NCI-H128 (cell line): ENCODE data around the gene BMPR1B.

Experiments
- DNase-seq: peaks from one replicate; lab custom pipeline; 2025; ENCODE audit not compliant: unreplicated experiment; lab: John Stamatoyannopoulos, UW

The BMPR1B gene

GRCh38 chr4:95080969-95081368 is 323.2 kb downstream of the BMPR1B start:
- no peak for DNase-seq

DNA sequence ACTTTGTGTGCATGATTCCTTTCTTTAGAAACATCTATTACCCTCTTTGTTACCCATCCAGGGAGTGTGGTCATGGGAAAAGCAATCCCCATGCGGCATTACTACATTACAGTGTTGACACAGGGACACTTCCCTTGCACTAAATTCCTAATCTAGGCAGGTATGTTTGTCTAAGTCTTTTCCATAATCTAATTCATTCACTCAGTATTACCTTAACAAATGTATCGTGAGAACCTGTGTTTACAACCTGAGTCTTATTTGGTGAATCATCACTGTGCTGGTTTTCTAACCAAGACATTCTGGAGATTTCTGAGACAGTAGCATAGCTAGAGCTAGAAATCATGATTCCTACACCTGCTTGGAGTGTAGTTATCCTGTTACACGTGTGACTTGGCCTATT is 326.8 kb downstream of the BMPR1B start:
- no peak for DNase-seq

- no peak for DNase-seq
These were observed 327.5 kb downstream of the BMPR1B start for GRCh38 chr4:95085124-95085833.

DNA sequence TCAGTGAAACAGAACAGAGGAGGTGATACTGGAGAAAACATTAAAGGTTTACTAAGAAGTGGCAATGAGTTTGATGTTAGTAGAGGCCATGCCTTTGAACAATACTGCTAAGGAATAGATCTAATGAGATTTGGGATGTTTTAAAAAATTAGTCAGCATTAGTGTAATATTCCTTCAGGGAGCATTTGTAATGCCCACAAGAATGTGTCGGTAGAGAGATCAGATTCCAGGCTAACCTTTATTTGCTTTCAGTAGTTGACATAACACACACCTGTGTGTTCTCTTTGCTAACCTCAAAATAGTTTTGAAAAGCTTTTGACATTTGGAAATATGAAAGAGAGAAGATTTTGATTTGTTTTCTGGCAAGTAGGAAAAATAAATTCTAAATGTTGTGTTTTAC is 328.8 kb downstream of the BMPR1B start:
- no peak for DNase-seq

- no peak for DNase-seq
These were observed 330.1 kb downstream of the BMPR1B start for GRCh38 chr4:95087657-95088455.

- DNase-seq: no peak
These were observed 333.5 kb downstream of the BMPR1B start for GRCh38 chr4:95091272-95091671.

- no peak for DNase-seq
These were observed 335.0 kb downstream of the BMPR1B start for GRCh38 chr4:95092766-95093165.

GRCh38 chr4:95093460-95093859 is 335.7 kb downstream of the BMPR1B start:
- no peak for DNase-seq

GRCh38 chr4:95093936-95094929 is 336.5 kb downstream of the BMPR1B start:
- no peak for DNase-seq

DNA sequence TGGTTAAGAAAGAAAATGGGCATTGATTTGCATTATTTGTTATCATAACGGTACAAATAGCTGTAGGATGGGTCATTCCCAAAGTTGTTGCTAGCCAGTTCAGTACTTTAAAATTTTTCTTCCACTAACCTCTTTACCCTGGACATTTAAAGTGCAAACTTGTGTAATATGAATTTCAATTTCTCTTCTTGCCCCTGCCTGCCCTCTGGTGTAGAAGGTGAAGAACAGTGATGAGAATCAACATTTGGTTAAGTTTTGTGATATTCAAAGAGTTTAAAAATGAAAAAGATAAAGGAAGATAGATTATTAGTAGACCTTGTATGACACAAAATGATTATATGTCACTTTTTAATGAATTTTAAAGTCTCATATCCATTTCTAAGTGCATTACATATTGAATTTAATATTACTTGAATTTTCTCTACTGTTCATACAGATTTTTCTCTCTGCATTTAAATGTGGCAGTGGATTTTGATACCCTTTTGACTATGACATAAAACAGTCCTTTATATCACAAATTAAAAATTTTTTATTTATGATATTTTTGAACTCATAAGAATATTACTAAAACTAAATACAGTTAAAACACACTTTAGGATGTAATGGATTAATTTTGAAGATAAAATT is 337.7 kb downstream of the BMPR1B start:
- DNase-seq: no peak

DNA sequence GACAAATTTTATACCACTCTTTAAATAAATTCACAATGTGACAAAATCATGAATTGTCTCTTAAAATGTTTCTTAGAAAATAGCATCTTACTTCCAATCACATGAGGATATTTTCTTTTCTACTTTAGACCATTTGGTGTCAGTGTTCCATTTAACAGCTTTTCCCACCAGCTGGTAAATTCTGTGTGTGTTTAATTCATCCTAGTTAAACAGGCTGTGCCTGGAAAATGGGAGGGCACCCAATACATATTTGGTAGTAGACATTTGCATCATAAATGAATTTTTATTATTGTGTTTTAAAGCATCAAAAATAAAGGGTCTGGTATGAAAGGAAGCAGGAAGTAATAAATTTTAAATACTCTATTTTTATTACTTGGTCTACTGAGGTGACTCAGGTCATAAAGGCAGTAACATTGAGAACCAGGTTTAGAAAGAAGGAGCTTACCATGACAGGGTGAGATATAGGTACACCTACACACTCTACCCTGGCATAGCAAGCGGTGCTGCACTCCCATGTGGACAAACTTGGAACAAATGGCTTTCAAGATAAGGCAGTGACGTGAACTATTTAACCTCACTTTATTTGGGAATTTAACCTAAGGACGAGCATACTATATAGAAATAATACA is 344.5 kb downstream of the BMPR1B start:
- no peak for DNase-seq

GRCh38 chr4:95105112-95105511 is 347.4 kb downstream of the BMPR1B start:
- no peak for DNase-seq

DNA sequence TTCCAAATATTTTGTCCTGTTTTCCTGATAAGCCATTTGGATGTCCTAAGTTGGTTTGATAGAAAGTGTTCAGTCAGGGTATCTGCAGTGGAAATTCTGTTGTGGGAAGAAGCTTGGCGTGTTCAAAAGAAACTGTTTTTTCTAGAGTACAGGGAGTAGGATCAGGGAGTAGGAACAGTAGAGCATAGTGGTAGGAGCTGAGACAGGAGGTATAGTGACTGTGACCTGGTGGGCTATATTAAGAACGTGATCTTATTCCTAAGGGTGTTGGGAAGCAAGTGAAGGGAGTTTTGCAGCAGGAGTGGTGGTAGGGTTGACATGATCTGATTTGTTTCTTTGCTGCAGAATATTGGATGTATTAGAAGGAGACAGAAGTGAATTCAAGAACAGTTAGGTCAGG is 348.2 kb downstream of the BMPR1B start:
- DNase-seq: no peak

- no peak for DNase-seq
These were observed 348.7 kb downstream of the BMPR1B start for GRCh38 chr4:95106408-95106928.

- no peak for DNase-seq
These were observed 349.2 kb downstream of the BMPR1B start for GRCh38 chr4:95107004-95107403.

- DNase-seq: no peak
These were observed 349.9 kb downstream of the BMPR1B start for GRCh38 chr4:95107635-95108034.

DNA sequence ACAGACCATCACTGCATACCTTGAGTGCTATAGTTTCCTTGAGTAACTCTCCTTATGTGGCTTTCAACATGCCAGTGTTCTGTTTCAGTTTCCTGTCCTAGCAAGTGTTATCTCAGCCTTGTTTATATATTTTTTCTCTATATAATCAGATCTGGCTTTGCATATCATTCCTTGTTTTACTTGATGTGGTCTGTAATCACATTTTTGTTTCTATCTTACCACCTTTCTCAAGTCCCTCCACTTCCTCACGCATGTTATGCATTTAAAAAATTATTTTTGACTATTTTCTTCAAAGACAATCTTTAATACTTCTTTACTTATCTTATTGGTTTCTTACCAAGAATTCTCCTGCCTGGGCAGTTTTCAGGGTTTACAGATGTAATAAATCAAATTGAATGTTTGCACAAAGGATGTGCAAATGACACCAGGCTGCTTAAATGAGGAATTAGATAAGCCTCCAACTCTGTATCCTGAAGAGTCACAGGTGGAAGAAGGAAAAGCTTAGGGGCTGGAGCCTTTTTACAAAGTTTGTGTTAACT is 351.2 kb downstream of the BMPR1B start:
- DNase-seq: no peak

- no peak for DNase-seq
These were observed 356.8 kb downstream of the BMPR1B start for GRCh38 chr4:95114521-95114920.

DNA sequence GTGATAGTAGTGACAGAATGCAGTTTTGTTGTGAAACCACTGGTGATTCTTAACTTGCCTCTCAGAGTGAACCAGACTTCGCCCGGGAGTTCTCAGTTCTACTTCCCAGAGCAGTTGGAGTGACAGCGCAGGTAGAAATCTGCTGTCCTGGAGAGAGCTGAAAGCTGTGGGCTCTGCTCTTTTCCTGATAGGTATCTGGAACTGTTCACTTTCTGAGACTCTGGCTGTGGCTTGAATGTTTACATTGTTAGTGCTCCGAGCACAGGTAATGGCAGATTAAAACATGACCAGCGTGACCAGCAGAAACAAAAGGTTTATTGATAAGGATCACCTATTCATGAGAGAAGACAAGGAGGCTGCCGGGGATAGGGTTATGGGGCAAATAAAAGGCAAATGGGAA is 360.7 kb downstream of the BMPR1B start:
- no peak for DNase-seq

DNA sequence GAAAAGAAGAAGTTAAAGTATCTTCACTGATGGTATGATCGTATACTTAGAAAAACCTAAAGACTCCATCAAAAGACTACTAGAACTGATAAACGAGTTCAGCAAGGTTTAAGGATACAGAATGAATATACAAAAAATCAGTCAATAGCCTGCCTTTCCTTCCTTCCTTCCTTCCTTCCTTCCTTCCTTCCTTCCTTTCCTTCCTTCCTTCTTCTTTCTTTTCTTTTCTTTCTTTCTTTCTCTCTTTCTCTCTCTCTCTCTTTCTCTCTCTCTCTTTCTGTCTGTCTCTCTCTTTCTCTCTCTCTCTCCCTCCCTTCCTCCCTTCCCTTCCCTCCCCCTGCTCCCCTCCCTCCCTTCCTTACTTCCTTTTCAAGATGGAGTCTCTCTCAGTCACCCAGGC is 362.7 kb downstream of the BMPR1B start:
- DNase-seq: no peak
